Stimulated activated CD4-positive, alpha-beta T cell treated with anti-CD3 and anti-CD28 coated beads, TNF-alpha, amount 100 ng/mL, for 4 hours (primary cell): Measurements from ENCODE around the gene FBN1.

Experiments
- DNase-seq, 3 experiments: peaks; one replicate each; pipeline ENCODE4 v3.0.0-alpha.2; 2020; ENCODE audit warnings: low read depth in 3 of 3

Gene FBN1

DNA sequence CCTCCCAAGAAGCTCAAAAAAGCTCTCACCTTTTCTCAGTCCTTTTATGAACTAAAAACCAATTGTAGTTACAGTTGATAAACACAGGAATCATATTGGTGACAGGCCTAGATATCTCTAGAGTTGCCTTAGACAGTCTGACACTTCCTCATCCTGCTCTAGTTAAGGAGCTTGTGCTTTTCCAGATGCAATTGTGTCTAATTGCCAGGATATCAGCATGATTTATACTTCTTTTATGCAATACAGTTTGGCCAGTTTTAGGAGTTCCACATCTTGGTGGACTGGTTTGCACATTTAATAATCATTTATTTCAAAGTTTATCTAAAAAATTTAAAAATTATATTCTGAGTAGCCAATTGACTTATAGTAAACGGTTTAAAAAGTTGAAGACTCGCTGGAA lies 218.6 kb downstream of the FBN1 start:
- DNase-seq = no peak

DNA sequence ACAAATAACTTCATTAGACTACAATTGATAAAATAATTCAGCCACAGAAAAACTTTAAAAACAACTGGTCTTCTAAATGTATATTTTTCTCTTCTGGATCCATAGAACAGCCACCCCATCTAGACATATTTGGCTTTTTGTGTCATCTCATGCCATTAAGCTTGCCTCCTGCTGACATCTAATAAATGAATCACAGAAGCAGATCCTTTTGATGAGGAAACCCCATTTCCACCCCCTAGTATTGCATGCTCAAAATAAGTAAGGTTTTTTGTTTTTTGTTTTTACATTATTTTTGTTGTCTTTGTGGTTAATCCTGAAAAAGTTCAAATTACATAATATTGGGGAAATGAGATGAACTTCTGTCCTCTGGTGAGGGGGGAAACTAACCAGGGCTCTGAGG lies 219.5 kb downstream of the FBN1 start:
- DNase-seq = no peak

DNA sequence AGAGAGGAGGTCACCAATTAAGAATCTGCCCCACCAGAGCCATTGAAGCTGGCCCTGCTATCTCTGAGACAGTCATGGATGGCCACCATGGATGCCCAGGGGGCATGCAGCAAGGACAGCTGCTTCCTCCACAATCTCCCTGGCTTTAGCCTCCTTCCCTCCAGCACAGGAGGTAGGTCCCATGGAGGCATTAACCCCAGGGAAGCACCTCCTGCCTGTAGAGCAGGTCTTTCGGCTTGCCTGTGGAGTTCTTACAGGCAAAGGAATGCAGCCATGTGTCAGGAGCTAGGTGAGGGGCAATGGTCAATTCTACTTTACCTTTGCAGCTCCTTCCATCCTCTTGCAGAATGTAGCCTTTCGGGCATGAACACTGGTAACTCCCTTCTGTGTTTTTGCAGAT lies 220.5 kb downstream of the FBN1 start:
- DNase-seq = no peak

DNA sequence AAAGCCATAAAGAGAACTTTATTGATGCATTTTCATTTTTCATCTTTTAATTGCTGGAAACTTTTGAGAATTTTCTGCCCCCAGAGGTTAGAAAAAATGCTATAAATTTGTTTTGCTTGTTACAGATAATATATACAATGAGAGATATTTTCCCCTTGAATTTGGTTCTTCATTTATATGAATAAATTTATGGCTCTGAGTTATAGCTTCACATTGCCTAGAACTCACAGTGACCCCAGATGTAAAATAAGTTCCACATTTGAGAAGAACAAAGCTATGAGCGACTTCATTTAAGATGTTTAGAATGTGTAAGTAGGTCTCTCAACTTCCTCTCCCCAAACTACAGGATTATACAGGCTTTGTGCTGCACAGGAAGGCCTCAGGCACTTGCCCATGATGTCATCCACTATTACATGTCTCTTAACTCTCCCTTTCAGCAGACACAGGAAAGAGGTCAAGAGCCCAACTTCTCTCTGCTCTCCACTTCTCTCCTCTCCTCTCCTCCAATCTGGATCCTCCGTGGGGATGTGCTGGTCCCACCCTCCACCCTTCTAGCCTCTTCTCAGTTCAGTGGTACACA lies 221.5 kb downstream of the FBN1 start:
- DNase-seq = no peak

DNA sequence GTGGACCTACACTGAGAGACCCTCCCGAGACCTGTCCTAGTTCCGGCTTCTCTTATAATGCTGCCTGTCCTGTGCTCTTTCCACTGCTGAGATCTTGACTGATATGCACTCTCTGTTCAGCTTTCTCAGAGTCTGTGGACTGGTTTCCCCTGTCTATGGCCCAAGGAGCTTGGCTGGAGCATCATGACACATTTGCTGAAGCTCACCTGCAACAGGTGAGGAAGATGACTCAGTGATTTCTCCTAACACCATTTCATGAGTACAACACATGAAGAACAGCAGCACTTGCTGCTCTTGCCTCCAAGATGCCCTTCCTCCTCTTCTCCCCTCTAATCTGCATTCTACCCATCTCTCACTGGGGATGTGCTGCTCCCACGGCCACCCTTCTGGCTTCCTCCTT lies 222.2 kb downstream of the FBN1 start:
- DNase-seq = no peak

DNA sequence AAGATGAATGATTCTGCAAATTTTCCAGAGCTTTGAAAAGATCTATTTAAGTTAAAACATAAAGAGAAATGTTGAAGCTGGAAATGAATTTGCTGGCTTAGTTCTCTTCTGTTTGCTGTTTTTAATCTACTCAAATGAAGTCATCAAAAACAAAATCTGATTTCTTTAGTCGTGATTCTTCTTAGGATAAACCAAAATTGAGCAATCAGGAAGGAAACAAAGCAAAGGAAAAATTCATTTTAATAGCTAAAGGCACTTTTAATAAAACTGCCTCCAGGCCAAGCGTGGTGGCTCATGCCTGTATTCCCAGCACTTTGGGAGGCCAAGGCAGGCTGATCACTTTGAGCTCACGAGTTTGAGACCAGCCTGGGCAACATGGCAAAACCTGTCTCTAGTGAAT lies 223.1 kb downstream of the FBN1 start:
- no peak for DNase-seq

DNA sequence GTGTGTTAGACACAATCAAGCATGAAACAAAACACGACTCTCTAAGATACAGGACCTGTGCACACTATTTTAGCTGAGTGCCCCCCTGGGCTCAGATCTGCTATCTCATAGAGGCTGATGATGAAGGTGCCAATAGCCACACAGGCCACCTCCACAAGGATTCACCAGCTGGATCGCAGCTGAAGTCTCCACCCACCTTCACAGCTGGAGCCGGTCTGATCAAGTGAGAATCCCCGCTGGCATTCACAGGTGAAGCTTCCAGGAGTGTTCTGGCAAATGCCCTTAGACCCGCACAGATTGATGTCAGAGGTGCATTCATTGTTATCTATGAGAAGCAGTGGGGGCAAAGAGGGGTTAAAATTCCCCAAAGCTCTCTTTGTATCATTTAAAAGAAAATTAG lies 224.1 kb downstream of the FBN1 start:
- DNase-seq = no peak

DNA sequence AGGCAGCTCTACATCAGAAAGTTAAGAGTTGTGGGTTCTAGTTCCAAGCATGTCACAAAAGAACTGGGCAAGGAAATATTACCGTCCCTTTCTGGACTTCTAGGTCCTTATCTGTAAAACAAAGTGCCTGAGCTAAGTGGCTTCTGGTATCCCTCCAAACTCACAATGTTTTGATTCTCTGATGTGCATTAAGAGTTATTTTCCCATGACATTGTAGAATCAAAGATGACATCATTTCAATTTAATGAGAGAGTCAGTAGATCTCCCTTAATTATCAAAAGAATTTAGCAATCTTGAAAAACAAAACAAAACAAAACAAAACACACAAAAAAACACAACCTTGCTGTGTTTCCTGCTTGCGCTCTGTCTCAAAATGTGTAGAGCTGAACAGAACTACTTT lies 225.6 kb downstream of the FBN1 start:
- DNase-seq = no peak

DNA sequence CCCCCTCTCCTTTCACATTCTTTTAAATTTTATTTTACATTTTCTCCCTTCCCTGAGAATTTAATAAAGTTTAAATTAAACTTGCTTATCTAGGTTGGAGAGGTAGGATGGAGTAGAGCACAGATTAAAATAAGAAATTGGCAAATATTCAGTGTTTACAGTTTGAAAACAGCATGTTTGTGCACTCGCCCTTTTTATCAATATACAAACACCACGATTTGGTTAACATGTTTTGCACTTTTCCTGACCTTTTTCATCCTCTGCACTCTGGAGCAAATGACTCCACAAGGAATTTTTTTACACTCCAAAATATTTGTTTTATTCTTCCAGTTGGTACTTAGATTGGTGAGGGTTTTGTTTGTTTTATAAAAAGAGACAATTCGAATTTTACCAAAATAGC lies 227.2 kb downstream of the FBN1 start:
- no peak for DNase-seq

DNA sequence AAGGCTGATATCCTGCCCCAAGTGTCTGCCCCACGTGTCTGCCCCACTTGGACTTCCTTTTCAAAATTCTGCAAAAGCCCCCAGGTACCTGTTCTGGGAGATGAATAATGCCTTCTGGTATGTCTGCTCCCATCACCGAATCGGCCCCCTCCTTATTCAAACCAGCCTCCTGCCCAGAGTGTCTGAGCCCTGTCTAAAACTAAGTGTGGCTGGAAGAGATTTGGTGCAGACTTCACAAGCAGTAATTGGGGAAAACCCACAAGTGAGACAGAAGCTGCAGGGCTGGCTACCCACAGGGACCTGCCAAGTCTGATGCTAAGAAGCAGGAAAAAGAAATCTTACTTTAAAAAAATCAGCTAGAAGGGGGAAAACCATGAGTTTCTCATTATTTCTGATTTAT lies 229.2 kb downstream of the FBN1 start:
- DNase-seq = no peak

DNA sequence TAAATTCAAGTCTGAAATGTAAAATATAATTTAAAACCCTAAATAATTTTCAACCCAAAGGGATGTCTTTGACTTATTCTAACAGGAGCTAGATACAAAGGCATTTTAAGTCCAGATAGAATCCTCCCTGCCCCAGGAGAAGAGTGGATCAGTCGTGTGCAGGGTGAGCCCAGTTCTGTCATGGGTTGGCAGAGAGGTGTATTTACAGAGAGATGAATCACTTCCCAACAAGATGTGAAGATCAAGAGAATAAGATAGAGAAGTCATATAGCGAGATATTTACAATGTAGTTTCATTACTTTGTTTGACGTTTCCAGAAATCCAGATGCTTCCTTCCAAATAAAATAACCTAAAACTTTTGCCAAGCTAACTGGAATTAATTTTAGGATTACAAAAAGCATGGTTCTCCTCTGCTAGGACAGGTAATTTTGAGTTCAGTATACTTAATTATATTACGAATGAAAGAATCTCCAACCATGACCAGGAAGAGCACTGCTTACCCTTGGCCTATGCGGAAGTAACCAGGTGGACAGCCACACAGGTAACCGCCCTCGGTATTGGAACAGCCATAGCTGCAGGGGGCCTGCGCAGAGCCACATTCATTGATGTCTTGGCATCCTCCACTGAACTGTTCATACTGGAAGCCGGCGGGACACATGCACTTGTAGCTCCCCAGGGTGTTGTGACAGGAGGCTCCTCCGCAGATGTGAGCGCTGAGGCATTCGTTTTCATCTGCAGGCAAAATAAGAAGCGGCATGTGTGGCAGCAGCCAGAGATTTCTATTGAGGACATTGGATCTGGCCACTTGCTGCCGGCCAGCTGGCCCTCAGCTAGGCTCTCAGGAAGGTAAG lies 230.2 kb downstream of the FBN1 start:
- DNase-seq = no peak

DNA sequence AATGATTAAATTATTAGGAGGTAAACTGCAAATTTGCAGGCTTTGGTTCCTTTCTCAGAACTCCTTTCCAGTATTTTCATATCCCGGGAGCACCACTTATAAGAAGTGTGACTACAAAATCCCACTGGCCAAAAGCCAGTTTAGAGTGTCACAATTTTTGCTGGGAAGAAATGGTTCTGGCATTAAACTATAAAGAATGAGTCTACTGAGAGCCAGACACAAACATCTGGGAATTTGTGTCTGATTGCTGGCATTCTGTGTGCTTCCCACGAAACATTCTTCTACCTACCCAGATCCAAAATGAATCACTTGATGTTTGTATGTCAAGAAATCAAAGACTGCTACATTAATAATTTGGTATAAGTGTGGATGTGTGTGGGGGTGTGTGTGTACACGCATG lies 231.5 kb downstream of the FBN1 start:
- no peak for DNase-seq

DNA sequence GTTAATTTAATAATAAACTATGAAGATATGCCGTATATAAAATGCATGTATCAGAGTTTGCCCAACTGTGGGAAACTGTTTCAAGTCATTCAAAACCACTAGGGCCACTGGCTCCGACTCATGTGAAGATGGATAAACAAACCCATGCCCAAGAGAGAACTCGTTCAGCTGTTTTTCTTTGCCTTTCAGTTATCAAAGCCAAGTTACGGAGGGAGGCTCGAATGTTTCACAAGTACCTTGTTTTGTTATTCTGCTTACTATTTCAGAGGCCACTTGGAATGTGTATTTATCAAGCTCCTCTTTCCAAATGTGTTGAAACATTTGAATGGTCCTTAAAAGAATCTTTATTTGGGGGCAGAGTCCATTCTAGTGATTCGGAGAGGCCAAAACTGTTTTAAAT lies 232.2 kb downstream of the FBN1 start:
- DNase-seq = no peak

DNA sequence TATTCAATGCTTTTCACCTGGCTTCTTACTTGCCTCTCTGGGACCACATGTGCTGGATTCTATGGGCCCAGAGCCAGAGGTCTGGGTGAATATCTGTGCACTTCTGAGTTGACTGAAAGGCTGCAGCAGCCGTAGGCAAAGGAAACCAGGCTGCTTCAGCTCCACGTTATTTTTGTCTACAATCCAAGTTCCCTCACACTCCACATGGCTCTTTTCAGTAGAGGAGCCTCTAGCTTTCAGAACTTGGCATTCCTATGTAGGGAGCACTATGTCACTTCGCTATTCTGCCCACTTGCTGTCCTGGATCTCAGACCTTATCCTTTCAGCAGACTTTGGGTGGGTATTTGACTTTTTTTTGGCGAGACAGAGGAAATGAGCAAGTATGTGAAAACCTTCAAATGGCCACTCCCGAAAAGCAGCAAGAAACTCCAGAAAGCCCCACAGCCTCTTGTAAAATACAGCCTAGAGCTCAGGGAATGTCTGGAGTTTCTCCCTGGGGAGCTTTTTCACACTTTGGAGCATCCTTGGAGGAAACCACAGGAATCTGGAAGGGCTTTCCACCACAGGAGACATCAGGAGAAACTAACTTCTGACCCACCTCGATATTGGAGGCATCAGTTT lies 233.4 kb downstream of the FBN1 start:
- DNase-seq = no peak

DNA sequence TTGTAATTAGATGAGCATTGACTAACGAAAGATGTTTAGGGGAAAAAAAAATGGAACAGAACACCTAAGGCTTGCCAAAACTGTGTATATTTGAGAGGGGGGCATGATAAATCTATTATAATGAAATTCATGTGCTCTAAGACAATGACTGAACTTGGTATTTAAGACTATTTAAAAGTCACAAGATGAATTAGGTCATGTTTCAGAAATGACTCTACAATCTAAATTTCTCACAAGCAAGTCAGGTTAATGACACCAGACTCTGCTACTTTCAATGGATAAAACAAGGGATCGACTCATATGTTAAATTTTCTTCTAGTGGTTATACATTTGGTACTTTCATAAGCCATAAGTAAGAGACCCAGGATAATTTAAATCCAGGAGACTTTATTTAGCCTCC lies 235.9 kb downstream of the FBN1 start:
- no peak for DNase-seq

DNA sequence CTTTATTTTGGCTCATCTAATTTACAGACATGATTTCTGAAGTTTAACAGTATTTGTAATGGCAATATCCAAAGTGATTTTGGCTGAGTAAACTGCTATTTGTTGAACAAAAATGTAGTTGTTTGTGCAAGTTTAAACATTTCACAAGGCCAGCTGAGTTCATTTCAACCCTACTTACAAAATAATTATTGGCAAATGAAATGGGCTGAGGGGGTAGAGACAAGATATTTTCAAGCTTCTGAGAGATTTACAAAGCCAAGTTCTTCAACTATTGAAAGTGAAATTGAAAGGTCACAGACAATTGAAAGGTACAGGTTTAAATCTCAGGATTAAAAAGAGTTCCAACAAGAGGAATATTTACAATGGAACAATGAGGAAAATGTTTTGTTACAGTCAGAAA lies 237.2 kb downstream of the FBN1 start:
- no peak for DNase-seq

DNA sequence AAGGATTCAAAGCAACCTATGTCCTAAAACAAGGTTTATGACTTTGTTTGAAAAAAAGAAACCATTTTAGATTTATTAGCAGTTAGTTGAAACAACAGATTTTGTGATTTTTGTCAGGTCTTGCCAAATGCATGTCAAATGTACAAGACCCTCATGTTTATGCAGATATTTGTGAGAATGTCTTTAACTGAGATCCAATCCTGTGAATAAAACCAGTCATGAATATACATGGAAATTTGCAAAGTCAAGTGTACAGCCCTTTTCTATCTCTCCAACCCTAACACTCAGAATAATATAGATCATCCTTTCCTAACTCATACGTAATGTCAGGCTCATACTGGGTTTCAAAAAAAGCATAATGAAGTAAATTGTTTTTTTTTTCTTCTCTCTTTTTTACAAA lies 237.9 kb downstream of the FBN1 start:
- DNase-seq = no peak

DNA sequence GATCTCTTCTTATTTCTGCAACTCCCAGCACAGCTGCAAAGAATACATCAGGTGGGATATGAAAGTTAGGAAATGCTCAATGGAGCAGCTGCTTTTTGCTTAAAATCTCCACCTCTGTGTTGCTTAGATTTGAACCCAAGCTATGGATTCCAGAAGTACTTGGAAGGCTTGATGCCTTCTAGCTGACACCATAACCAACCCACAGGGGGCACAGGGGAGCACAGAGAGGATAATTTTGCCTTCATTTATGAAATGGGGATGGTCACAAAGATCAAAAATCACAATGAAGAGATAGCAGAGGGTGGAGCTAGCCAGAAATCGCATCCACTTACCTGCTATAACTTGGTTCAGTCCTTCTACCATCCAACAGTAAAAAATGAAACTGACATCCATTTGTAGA lies 238.6 kb downstream of the FBN1 start:
- DNase-seq = no peak

DNA sequence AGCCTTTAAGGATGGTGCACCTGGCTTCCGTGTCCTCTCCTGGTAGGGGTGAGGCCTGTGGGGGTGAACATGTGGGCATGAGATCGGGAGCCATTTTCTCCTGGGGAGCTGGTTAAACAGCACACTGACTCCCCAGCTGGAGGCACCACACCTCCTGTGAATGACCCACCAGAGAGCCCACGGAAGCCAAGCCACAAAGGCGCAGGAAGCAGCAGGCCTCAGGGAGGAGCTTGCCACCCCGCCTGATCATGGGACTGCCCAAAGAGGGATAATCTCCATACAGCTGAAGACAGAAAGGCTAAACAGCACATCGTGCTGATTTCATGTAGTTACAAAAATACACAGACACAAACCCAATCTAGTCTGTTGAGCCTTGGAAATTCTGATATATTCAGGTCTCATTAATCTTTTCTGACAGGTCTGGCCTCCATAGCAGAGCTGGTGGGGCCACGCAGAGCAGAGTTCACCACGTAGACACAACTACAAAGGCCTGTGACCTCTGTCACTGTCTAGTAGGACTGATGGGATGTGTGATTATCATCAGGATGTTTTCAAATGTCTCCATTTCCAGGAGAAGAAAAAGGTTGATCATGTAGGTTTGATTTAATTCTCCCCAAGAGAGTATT lies 239.1 kb downstream of the FBN1 start:
- DNase-seq = no peak

DNA sequence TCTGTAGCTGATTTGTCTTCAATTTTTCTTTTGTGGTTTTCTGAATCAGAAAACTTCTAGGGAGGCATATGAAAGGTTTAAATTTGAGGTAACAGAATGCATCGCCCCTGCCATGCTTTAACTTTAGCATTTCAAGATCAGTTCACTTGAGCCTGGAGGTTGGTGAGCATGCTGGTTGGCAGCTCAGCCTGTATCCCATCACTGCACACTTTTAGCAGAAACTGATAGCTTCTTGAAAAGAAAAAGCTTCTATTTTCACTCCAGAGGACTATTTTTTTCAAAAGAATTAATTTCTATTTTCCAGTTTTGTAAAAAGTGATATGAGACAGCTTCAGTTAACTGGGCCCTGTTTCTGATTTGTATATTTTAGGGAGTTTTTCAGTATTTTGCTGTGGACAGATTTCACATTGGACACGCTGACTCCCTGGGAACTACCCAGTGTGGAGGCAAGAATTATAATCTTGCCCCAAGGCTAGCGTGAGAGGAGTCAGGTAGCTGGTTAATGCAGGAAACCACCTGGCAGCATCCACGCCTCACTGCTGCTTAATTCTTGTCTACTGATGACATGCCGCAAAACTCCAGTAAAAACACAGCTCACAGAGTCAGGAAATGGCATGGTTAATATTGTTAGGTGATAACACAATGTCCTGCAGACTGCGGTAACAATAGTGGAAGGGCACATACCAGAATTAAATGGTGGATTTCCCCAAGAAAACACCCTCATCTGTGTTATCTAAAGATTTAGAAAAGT lies 242.9 kb downstream of the FBN1 start:
- DNase-seq = no peak

DNA sequence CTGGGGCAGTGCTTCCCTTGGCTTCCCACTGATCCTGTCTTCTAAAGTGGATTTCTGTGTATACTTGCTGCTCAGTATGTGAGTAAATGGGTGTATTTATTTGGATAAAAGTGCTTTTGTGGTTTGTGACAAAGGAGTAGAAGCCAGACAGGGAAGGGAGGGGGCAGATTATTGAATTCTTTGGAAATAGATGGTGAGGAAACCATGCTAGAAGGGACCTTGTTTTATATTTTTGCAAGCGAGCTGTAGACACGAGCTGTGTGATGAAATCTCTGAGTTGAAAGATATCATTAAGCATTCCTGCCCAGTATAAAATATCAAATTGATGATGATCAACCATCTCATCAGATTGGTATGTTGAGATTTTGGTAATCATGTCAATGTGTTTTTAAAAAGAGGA lies 245.4 kb downstream of the FBN1 start:
- no peak for DNase-seq

DNA sequence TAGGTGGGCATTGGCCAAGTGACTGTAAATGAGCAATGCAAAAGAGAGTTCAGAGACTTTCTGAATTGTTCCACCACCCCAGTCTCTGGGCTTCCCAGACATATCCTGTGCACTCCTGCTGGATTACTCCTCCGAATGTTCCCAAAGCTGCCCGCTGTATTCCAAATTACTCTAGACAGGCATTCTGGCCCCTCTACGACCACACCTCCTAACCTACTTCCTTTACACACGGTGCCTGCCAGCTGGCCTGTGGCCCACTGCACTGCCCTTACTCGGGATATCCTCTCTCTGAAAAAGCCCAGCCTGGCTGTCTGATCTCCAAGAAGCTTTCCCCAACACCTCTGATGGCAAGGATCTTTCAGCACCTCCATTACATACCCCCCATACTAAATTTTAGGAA lies 247.7 kb downstream of the FBN1 start:
- DNase-seq = no peak
